ENCODE data around the gene CCN5.
"Not testable (repeated sequence)": the region's sequence is repeated elsewhere in the genome, so short reads cannot be mapped to it uniquely, and the experiment has no call there.

The CCN5 gene

DNA sequence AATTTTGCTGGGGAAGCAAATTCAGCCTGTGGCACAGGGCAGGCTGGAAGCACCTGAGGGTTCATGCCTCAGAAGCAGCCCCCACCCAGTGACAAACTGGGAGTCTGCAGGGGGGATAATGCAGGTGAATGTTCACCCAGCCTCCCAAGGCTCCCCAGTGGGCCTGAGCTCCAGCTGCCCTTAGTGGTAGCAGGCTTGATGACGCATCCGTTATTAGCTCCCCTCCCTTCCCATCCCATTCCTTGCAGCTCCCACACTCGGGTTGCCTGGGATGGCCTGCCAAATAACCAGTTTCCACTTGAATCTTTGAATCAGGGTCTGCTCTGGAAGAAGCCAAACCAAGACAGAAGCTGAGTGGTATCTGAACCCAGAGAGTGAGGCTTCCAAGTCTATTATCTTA, 46.3 kb downstream of the CCN5 start:
- Histone ChIP-seq H3K4me1 (ENCODE audit: insufficient read depth, insufficient read length) (peaks cover 13% of the 10 kb centered on the region), H3K36me3 (ENCODE audit: insufficient read depth, insufficient read length, low read length) (no peaks in the 10 kb centered on the region), H3K9me3 (ENCODE audit: insufficient read depth, low read length) (no peaks in the 10 kb centered on the region), H3K9ac (ENCODE audit: insufficient read length, low read depth) (no peak overlapping the region), H3K27me3 (ENCODE audit: insufficient read depth, insufficient read length) (no peaks in the 10 kb centered on the region), H3K4me3 (ENCODE audit: insufficient read length, low read depth) (no peak overlapping the region)
- DNase-seq (ENCODE audit: low read depth, low spot score), result no peak
- no peak for TF ChIP-seq ZNF274 (IDR thresholded peaks at IDR 0.05; ENCODE audit: low read depth, low read length)
- TF ChIP-seq SUZ12 (IDR thresholded peaks at IDR 0.05; ENCODE audit: extremely low read depth, insufficient read depth, insufficient read length), result no peak
- TF ChIP-seq YY1 (IDR thresholded peaks at IDR 0.05; ENCODE audit: insufficient read depth, insufficient read length), result no peak

DNA sequence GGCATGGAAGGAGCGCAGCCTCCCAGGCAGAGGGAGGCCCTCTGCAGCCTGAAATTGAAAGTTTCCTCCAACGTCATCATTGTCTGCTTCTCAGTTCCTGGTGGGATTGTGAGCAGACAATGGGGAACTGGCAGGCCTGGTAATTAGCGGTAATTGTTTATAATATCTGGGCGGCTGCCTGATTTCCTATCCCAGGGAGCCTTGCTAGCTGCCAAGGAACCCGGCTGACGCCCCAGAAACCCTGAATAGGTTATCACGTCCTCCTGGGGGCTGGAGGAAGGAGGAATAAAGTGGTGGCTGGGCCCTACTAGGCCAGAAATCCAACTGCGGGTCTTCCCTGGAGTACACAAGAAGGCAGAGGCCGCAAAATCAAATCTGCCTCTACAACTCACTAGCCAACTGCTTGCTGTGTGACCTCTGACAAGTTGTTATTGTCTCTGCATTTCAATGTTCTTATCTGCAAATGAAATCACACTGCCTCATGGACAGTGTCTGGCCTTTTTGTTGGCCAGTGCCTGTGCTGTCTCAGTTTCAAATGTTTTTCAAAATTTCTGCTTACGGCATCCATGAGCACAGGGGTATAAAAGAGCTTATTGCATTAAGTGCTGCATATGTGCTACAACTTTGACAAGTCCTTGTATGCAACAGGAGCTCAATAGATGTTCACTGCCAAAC, 47.4 kb downstream of the CCN5 start:
- Histone ChIP-seq H3K27me3 (ENCODE audit: insufficient read depth, insufficient read length) (no peaks in the 10 kb centered on the region), H3K9me3 (ENCODE audit: insufficient read depth, low read length) (no peaks in the 10 kb centered on the region), H3K4me1 (ENCODE audit: insufficient read depth, insufficient read length) (peaks cover 19% of the 10 kb centered on the region), H3K36me3 (ENCODE audit: insufficient read depth, insufficient read length, low read length) (no peaks in the 10 kb centered on the region), H3K9ac (ENCODE audit: insufficient read length, low read depth) (no peak overlapping the region), H3K4me3 (ENCODE audit: insufficient read length, low read depth) (no peak overlapping the region)
- DNase-seq (ENCODE audit: low read depth, low spot score), result no peak
- TF ChIP-seq ZNF274 (IDR thresholded peaks at IDR 0.05; ENCODE audit: low read depth, low read length), result no peak
- TF ChIP-seq SUZ12 (IDR thresholded peaks at IDR 0.05; ENCODE audit: extremely low read depth, insufficient read depth, insufficient read length), result no peak
- no peak for TF ChIP-seq YY1 (IDR thresholded peaks at IDR 0.05; ENCODE audit: insufficient read depth, insufficient read length)

DNA sequence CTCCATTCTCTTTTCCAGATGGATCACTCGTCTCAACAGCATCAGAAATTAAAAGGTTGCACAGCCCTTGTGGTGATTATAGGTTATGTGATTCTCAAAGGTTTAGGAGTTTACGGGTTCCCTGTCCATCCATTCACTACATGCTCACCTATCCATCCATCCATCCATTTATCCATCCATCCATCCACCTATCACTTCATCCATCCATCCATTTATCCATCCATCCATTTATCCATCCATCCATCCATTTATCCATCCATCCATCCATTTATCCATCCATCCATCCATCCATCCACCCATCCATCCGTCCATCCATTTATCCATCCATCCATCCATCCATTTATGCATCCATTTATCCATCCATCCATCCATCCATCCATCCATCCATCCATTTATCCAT, 48.6 kb downstream of the CCN5 start:
- H3K36me3 ChIP-seq (ENCODE audit: insufficient read depth, insufficient read length, low read length); H3K4me3 ChIP-seq (ENCODE audit: insufficient read length, low read depth); H3K9ac ChIP-seq (ENCODE audit: insufficient read length, low read depth); H3K9me3 ChIP-seq (ENCODE audit: insufficient read depth, low read length); DNase-seq (ENCODE audit: low read depth, low spot score); H3K27me3 ChIP-seq (ENCODE audit: insufficient read depth, insufficient read length): not testable (repeated sequence)
- H3K4me1 ChIP-seq (ENCODE audit: insufficient read depth, insufficient read length), result peaks cover 19% of the 10 kb centered on the region

DNA sequence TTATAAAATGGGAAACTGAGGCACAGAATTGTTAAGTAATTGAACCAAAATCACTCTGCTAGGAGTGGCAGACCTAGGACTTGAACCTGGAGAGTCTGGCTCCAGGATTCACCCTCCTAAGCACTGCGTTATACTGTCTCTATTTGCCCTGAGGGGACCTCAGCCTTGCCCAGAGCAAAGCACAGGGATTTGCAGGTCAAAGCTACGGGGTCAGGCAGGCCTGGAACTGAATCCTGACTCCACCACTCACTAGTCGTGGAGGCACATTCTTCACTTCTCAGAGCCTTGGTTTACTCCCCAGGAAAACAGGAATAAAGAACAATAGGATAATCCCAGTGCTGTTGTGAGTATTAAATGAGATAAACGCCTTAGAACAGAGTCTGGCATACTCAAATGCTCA, 49.9 kb downstream of the CCN5 start:
- DNase-seq (ENCODE audit: low read depth, low spot score), result no peak
- Histone ChIP-seq H3K36me3 (ENCODE audit: insufficient read depth, insufficient read length, low read length) (no peaks in the 10 kb centered on the region), H3K27me3 (ENCODE audit: insufficient read depth, insufficient read length) (no peaks in the 10 kb centered on the region), H3K9me3 (ENCODE audit: insufficient read depth, low read length) (no peaks in the 10 kb centered on the region), H3K4me3 (ENCODE audit: insufficient read length, low read depth) (no peak overlapping the region), H3K9ac (ENCODE audit: insufficient read length, low read depth) (no peak overlapping the region), H3K4me1 (ENCODE audit: insufficient read depth, insufficient read length) (peaks cover 21% of the 10 kb centered on the region)
- TF ChIP-seq YY1 (IDR thresholded peaks at IDR 0.05; ENCODE audit: insufficient read depth, insufficient read length) (no peak), ZNF274 (IDR thresholded peaks at IDR 0.05; ENCODE audit: low read depth, low read length) (no peak), SUZ12 (IDR thresholded peaks at IDR 0.05; ENCODE audit: extremely low read depth, insufficient read depth, insufficient read length) (no peak)

GRCh38 chr20:44765701-44766347, 50.7 kb downstream of the CCN5 start:
- Histone ChIP-seq H3K4me3 (ENCODE audit: insufficient read length, low read depth) (no peak overlapping the region), H3K9ac (ENCODE audit: insufficient read length, low read depth) (no peak overlapping the region), H3K36me3 (ENCODE audit: insufficient read depth, insufficient read length, low read length) (no peaks in the 10 kb centered on the region), H3K9me3 (ENCODE audit: insufficient read depth, low read length) (no peaks in the 10 kb centered on the region), H3K4me1 (ENCODE audit: insufficient read depth, insufficient read length) (peaks cover 19% of the 10 kb centered on the region), H3K27me3 (ENCODE audit: insufficient read depth, insufficient read length) (no peaks in the 10 kb centered on the region)
- TF ChIP-seq ZNF274 (IDR thresholded peaks at IDR 0.05; ENCODE audit: low read depth, low read length) (no peak), YY1 (IDR thresholded peaks at IDR 0.05; ENCODE audit: insufficient read depth, insufficient read length) (no peak), SUZ12 (IDR thresholded peaks at IDR 0.05; ENCODE audit: extremely low read depth, insufficient read depth, insufficient read length) (no peak)
- no peak for DNase-seq (ENCODE audit: low read depth, low spot score)

- Histone ChIP-seq H3K9ac (ENCODE audit: insufficient read length, low read depth) (no peak overlapping the region), H3K4me1 (ENCODE audit: insufficient read depth, insufficient read length) (peaks cover 17% of the 10 kb centered on the region), H3K36me3 (ENCODE audit: insufficient read depth, insufficient read length, low read length) (no peaks in the 10 kb centered on the region), H3K4me3 (ENCODE audit: insufficient read length, low read depth) (no peak overlapping the region), H3K9me3 (ENCODE audit: insufficient read depth, low read length) (no peaks in the 10 kb centered on the region), H3K27me3 (ENCODE audit: insufficient read depth, insufficient read length) (no peaks in the 10 kb centered on the region)
- no peak for DNase-seq (ENCODE audit: low read depth, low spot score)
- no peak for TF ChIP-seq YY1 (IDR thresholded peaks at IDR 0.05; ENCODE audit: insufficient read depth, insufficient read length)
- TF ChIP-seq ZNF274 (IDR thresholded peaks at IDR 0.05; ENCODE audit: low read depth, low read length), result no peak
- no peak for TF ChIP-seq SUZ12 (IDR thresholded peaks at IDR 0.05; ENCODE audit: extremely low read depth, insufficient read depth, insufficient read length)
Observed at GRCh38 chr20:44768256-44768655, 53.1 kb downstream of the CCN5 start.

DNA sequence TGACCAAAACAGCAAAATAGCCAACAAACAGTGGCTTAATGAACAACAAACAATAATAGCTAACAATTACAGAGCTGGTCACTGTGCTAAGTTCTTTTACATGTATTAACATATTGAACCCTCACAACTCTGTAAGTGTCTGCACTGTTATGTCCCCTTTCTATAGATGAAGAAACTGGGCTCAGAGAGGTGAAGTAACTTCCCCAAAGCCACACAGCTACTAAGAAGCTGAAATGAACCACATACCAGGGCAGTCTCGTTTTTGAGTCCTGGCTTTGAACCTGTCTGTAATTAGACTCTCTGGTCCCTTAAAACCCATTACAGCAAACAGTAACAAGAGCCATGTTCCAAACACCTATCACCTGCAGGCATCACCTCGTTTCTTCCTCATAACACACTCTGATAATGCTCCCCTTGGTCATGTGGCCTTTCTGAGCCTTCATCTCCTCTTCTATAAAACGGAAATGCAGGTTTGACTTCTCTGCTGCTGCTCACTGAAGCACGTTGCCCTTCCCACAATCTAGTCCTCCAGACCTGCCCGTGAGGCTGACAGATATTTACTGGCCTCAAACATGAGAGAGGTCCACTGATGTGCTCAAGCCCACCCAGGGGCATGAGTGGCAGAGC, 53.8 kb downstream of the CCN5 start:
- no peak for DNase-seq (ENCODE audit: low read depth, low spot score)
- no peak for TF ChIP-seq ZNF274 (IDR thresholded peaks at IDR 0.05; ENCODE audit: low read depth, low read length)
- TF ChIP-seq YY1 (IDR thresholded peaks at IDR 0.05; ENCODE audit: insufficient read depth, insufficient read length), result no peak
- no peak for TF ChIP-seq SUZ12 (IDR thresholded peaks at IDR 0.05; ENCODE audit: extremely low read depth, insufficient read depth, insufficient read length)
- Histone ChIP-seq H3K36me3 (ENCODE audit: insufficient read depth, insufficient read length, low read length) (no peaks in the 10 kb centered on the region), H3K4me3 (ENCODE audit: insufficient read length, low read depth) (no peak overlapping the region), H3K9ac (ENCODE audit: insufficient read length, low read depth) (no peak overlapping the region), H3K27me3 (ENCODE audit: insufficient read depth, insufficient read length) (no peaks in the 10 kb centered on the region), H3K4me1 (ENCODE audit: insufficient read depth, insufficient read length) (peaks cover 16% of the 10 kb centered on the region), H3K9me3 (ENCODE audit: insufficient read depth, low read length) (no peaks in the 10 kb centered on the region)

All from NT2/D1 (cell line).